MM.1S (cell line): Measurements from ENCODE around the gene CTNNA1.

Experiments used
- DNase-seq: peaks from one replicate; pipeline ENCODE4 v3.0.0-alpha.2; 2015
- H2AFZ ChIP-seq: fragments of 300-600 bp; sonication (generic); 2 replicates; pipeline ENCODE4 v1.6.0; 2016; ENCODE audit warnings: antibody characterized with exemption, low read length
- H3F3A ChIP-seq: fragments of 300-600 bp; sonication (generic); 2 replicates; pipeline ENCODE4 v1.6.1; 2016; ENCODE audit warnings: mild to moderate bottlenecking, antibody characterized with exemption, low read length, moderate library complexity, mixed read lengths; ENCODE audit not compliant: insufficient read depth
- H3K27ac ChIP-seq: fragments of 300-600 bp; sonication (generic); 2 replicates; pipeline ENCODE4 v1.5.1; 2016; ENCODE audit warnings: mild to moderate bottlenecking, low read length
- H3K27me3 ChIP-seq: fragments of 300-600 bp; sonication (generic); replicated peaks from 2 replicates; pipeline ENCODE4 v1.6.0; 2016; ENCODE audit warnings: low read length; ENCODE audit not compliant: insufficient read depth
- H3K36me3 ChIP-seq: fragments of 300-600 bp; sonication (generic); replicated peaks from 2 replicates; pipeline ENCODE4 v1.6.1; 2016; ENCODE audit warnings: mild to moderate bottlenecking, low read length, mixed read lengths; ENCODE audit not compliant: insufficient read depth
- H3K4me1 ChIP-seq: fragments of 300-600 bp; sonication (generic); 2 replicates; pipeline ENCODE4 v1.6.1; 2016; ENCODE audit warnings: low read length, mixed read lengths
- H3K4me2 ChIP-seq: fragments of 300-600 bp; sonication (generic); 2 replicates; pipeline ENCODE4 v1.6.0; 2016; ENCODE audit warnings: low read depth, low read length
- H3K4me3 ChIP-seq: fragments of 300-600 bp; sonication (generic); 2 replicates; pipeline ENCODE4 v1.5.1; 2016; ENCODE audit warnings: low read length, mixed read lengths
- H3K79me2 ChIP-seq: fragments of 300-600 bp; sonication (generic); 2 replicates; pipeline ENCODE4 v1.6.1; 2016; ENCODE audit warnings: mixed run types, low read length, mixed read lengths
- H3K9ac ChIP-seq: fragments of 300-600 bp; sonication (generic); 2 replicates; pipeline ENCODE4 v1.6.1; 2016; ENCODE audit warnings: low read length, mixed read lengths
- H3K9me2 ChIP-seq: fragments of 300-600 bp; sonication (generic); replicated peaks from 2 replicates; pipeline ENCODE4 v1.6.1; 2016; ENCODE audit warnings: mild to moderate bottlenecking, low read length, mixed read lengths; ENCODE audit not compliant: insufficient read depth
- H3K9me3 ChIP-seq: fragments of 300-600 bp; sonication (generic); replicated peaks from 2 replicates; pipeline ENCODE4 v1.6.1; 2016; ENCODE audit warnings: mild to moderate bottlenecking, low read length, mixed read lengths; ENCODE audit not compliant: insufficient read depth
- H4K20me1 ChIP-seq: fragments of 300-600 bp; sonication (generic); 2 replicates; pipeline ENCODE4 v1.6.1; 2016; ENCODE audit warnings: mild to moderate bottlenecking, low read length, moderate library complexity, mixed read lengths; ENCODE audit not compliant: insufficient read depth
- CTCF ChIP-seq: fragments of 300-600 bp; sonication (generic); IDR thresholded peaks from 2 replicates; pipeline ENCODE4 v1.5.1; 2016; ENCODE audit warnings: antibody characterized with exemption, low read length, mixed read lengths
- EZH2 ChIP-seq: fragments of 300-600 bp; sonication (generic); optimal IDR thresholded peaks from 2 replicates; pipeline ENCODE3; 2017; ENCODE audit warnings: low read depth, mild to moderate bottlenecking, antibody characterized with exemption, low read length, mixed read lengths
- EZH2phosphoT487 ChIP-seq: fragments of 300-600 bp; sonication (generic); IDR thresholded peaks from 2 replicates; pipeline ENCODE4 v1.6.1; 2018; ENCODE audit warnings: antibody characterized with exemption, low read length

Gene CTNNA1

GRCh38 chr5:138844125-138844461, 90.9 kb downstream of the CTNNA1 start:
- Histone ChIP-seq H3K4me2 (no peak overlapping the region), H2AFZ (no peak overlapping the region), H3K9me3 (no peaks in the 10 kb centered on the region), H3K9ac (no peak overlapping the region), H3K27me3 (no peaks in the 10 kb centered on the region), H3K4me3 (no peak overlapping the region), H3K27ac (no peak overlapping the region), H3F3A (no peaks in the 10 kb centered on the region), H3K79me2 (peaks cover 21% of the 10 kb centered on the region), H3K9me2 (no peaks in the 10 kb centered on the region), H3K4me1 (peaks cover 13% of the 10 kb centered on the region; the same call in 1 of the 2 replicates), H3K36me3 (no peaks in the 10 kb centered on the region), H4K20me1 (no peaks in the 10 kb centered on the region)
- no peak for DNase-seq
- TF ChIP-seq EZH2 (no peak), EZH2phosphoT487 (no peak), CTCF (no peak)

GRCh38 chr5:138844812-138845513, 91.7 kb downstream of the CTNNA1 start:
- Histone ChIP-seq H3K79me2 (peaks cover 17% of the 10 kb centered on the region), H3K9me2 (no peaks in the 10 kb centered on the region), H3K4me3 (no peak overlapping the region), H3F3A (no peaks in the 10 kb centered on the region), H3K36me3 (no peaks in the 10 kb centered on the region), H3K27me3 (no peaks in the 10 kb centered on the region), H3K27ac (no peak overlapping the region), H4K20me1 (no peaks in the 10 kb centered on the region), H3K9ac (no peak overlapping the region), H3K4me1 (peaks cover 9% of the 10 kb centered on the region; the same call in 1 of the 2 replicates), H3K4me2 (no peak overlapping the region), H2AFZ (no peak overlapping the region), H3K9me3 (no peaks in the 10 kb centered on the region)
- TF ChIP-seq EZH2: no peak
- TF ChIP-seq CTCF: no peak
- TF ChIP-seq EZH2phosphoT487: no peak
- no peak for DNase-seq

- Histone ChIP-seq H3K27me3 (no peaks in the 10 kb centered on the region), H3K9ac (no peak overlapping the region), H3K4me3 (no peak overlapping the region), H4K20me1 (no peaks in the 10 kb centered on the region), H3K27ac (no peak overlapping the region), H3K9me2 (no peaks in the 10 kb centered on the region), H3K9me3 (no peaks in the 10 kb centered on the region), H3K36me3 (no peaks in the 10 kb centered on the region), H3K4me1 (no peaks in the 10 kb centered on the region), H2AFZ (no peak overlapping the region), H3K4me2 (no peak overlapping the region), H3F3A (no peaks in the 10 kb centered on the region; the same call in 1 of the 2 replicates), H3K79me2 (peaks cover 19% of the 10 kb centered on the region)
- TF ChIP-seq CTCF: no peak
- TF ChIP-seq EZH2: no peak
- TF ChIP-seq EZH2phosphoT487: no peak
- no peak for DNase-seq
These were observed 96.2 kb downstream of the CTNNA1 start for GRCh38 chr5:138849439-138849838.
